WTC11 (cell line): Measurements from ENCODE around the gene BMPER.

ENCODE experiments used
- FOXJ3 ChIP-seq: sonication (generic); formaldehyde crosslinking; IDR thresholded peaks from 2 replicates; pipeline ENCODE4 v1.9.0; 2021; ENCODE audit warnings: missing genetic modification reagents, mild to moderate bottlenecking, borderline replicate concordance
- NFYB ChIP-seq: sonication (generic); formaldehyde crosslinking; conservative IDR thresholded peaks from 2 replicates; pipeline ENCODE4 v1.8.0; 2022; ENCODE audit warnings: low read depth, missing genetic modification reagents
- SP1 ChIP-seq: sonication (generic); formaldehyde crosslinking; conservative IDR thresholded peaks from 2 replicates; pipeline ENCODE4 v1.8.1; 2022; ENCODE audit warnings: missing genetic modification reagents
- TF ChIP-seq, protein P1 (sequence below): fragments of 200-600 bp; IDR thresholded peaks from 2 replicates; pipeline ENCODE4 v1.8.0; 2022; ENCODE audit warnings: antibody characterized with exemption
- TF ChIP-seq, protein P2 (sequence below): sonication (generic); formaldehyde crosslinking; conservative IDR thresholded peaks from 2 replicates; pipeline ENCODE4 v1.8.1; 2022; ENCODE audit warnings: mild to moderate bottlenecking, missing genetic modification reagents

DNA sequence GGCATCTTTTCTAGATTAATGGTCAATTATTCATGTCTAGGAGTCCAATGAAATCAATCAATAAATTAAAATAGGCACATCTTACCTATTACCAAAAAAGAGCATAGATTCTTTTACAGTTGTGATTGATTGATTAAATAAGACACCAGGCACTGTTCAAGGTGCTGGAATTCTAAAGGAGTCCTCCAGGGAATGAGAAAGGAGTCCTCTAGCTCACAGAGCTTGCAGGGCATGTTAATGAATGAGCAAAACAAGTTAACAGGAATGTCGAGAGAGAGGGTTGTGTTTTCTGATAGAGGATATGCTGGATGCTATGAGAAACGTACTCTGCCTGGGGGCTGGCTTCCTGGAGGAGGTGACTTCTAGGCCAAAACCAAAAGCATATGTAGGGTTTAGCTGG lies 191.4 kb downstream of the BMPER start:
- TF ChIP-seq SP1 (CRISPR knock-in tag): no peak
- TF ChIP-seq, protein P1, sequence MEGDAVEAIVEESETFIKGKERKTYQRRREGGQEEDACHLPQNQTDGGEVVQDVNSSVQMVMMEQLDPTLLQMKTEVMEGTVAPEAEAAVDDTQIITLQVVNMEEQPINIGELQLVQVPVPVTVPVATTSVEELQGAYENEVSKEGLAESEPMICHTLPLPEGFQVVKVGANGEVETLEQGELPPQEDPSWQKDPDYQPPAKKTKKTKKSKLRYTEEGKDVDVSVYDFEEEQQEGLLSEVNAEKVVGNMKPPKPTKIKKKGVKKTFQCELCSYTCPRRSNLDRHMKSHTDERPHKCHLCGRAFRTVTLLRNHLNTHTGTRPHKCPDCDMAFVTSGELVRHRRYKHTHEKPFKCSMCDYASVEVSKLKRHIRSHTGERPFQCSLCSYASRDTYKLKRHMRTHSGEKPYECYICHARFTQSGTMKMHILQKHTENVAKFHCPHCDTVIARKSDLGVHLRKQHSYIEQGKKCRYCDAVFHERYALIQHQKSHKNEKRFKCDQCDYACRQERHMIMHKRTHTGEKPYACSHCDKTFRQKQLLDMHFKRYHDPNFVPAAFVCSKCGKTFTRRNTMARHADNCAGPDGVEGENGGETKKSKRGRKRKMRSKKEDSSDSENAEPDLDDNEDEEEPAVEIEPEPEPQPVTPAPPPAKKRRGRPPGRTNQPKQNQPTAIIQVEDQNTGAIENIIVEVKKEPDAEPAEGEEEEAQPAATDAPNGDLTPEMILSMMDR: no peak
- no peak for TF ChIP-seq FOXJ3 (CRISPR knock-in tag)
- TF ChIP-seq, protein P2, sequence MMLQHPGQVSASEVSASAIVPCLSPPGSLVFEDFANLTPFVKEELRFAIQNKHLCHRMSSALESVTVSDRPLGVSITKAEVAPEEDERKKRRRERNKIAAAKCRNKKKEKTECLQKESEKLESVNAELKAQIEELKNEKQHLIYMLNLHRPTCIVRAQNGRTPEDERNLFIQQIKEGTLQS (CRISPR knock-in tag): no peak
- TF ChIP-seq NFYB (CRISPR knock-in tag): no peak
